GM18519 (cell line): ENCODE results near the gene KHDRBS2.

Experiments
- ATAC-seq: cut with Tn5 transposase; IDR thresholded peaks from one replicate; pipeline ENCODE4 v1.9.1; 2021; ENCODE audit warnings: mild to moderate bottlenecking, moderate library complexity; ENCODE audit not compliant: unreplicated experiment, low FRiP score

KHDRBS2 gene

DNA sequence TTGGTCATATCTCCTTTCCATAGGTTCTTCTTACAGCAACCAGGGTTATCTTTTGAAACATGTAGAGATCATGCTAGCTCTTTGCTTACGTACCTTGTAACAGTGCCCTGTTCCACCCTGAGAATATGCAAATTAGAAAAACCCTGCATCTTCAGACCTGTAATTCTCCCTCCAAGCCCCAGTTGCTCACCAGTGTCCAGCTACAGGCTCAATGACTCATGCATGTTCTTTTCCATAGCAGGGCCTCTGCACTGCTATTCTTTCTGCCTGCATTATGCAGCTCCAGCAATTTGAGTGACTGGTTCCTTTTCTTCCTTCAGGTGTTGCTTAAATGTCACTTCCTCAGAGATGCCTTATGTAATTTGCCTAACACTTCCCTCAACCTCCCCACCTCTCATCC, 636.2 kb downstream of the KHDRBS2 start:
- no peak for ATAC-seq

DNA sequence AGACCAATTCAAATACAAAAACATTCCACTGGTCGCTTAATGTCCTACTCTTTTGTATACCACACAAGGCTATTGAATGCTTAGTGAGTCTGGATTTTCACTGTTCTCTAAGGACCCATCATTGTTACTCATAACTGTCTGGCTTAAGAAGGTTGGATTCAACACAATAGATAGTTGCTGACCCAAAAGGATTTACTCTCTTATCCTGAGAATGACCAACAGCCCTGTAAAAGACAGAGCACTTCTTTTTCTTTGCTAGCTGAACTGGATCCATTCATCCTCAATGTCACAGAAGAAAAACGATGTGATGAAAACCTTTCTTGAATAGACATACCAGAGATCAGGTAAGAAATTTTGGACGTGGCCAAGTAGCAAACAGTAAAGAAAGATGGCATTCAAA, 645.6 kb downstream of the KHDRBS2 start:
- ATAC-seq: no peak
